ENCODE data around the gene FBN2.
"Not testable (repeated sequence)": the region's sequence is repeated elsewhere in the genome, so short reads cannot be mapped to it uniquely, and the experiment has no call there.

FBN2 gene

DNA sequence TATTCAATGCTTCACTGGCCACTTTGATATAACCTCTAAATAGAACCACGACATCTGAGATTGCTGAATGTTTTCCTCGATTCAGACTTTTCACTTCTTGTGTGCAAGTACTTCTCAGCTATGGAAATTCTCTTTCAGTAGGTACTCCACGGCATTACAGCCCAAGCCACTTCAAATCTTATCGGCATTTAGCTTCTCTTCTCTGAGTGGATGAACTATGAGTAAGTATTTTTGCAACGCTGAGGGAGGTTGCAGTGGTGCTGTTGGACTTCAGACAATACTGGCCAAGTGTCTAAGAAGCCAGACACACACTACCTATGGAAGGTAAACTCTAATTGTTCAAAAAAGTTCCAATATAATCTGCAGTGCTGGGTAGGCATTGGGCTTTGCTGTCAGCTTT, 60.1 kb downstream of the FBN2 start:
- FAIRE-seq, result no peak

DNA sequence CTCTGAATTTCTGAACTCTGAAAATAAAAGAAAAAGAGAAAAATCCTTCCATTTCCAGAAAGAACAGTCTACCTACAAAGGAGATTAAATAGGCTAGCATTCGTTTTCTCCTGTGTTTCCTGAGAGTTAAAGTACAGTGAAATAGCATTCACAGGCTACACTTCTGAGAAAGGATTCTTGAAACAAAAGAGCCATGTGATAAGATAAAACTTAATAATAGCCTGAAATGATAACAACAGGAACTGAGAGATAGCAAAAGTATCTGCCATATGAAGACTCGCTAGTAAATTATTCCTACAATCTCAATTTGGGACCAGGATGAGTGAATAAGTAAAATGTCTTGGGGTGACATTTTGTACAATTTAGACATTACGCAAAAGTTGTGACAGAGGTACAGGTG, 62.4 kb downstream of the FBN2 start:
- no peak for FAIRE-seq

DNA sequence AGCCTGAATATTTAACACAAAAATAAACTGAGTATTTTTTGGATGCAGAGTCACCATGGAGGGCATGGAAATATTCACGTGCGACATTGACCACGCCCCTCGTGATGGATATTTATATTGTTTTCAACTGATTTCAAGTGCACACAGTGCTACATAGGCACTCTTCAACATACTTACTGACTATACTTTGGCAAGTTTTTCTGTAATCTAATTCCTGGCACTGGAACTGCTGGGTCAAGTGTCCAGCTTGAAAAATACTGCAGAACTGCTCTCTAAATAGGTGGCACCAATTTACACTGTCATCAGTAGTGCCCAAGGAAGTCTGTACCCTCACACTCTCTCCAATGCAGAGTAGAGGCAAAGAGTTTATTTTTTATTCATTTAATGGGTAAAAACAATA, 65.1 kb downstream of the FBN2 start:
- no peak for FAIRE-seq

DNA sequence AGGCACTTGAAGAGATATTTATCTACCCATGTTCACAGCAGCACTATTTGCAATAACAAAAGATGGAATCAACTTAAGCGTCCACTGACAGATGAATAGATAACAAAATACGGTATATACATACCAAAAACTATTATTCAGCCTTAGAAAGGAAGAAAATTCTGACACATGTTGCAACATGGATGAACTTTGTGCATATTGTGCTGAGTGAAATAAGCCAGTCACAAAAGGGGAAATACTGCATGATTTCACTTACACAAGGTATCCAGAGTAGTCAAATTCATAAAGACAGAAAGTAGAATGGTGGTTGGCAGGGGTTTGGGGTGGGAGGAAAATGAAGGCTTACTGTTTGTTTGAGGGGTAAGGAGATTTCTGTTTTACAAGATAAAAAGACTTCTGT, 66.0 kb downstream of the FBN2 start:
- no peak for FAIRE-seq

DNA sequence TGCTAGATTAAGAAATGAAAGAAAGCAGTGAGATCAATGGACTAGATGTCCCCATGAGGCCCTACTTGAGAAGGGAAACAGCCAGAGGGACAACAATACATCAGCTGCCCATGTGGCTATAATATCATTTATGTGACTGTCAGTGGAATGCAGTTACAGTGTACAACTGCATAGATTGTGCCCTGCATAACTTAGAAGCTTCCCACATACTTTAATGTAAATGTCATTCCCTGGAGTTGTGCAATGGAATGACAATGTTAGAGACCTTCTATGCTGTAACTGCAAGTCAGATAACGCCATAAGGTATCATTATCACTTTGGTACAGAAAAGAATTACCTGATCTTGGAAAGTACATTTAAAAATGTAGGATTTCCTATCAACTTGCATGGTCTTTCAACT, 67.4 kb downstream of the FBN2 start:
- no peak for FAIRE-seq

DNA sequence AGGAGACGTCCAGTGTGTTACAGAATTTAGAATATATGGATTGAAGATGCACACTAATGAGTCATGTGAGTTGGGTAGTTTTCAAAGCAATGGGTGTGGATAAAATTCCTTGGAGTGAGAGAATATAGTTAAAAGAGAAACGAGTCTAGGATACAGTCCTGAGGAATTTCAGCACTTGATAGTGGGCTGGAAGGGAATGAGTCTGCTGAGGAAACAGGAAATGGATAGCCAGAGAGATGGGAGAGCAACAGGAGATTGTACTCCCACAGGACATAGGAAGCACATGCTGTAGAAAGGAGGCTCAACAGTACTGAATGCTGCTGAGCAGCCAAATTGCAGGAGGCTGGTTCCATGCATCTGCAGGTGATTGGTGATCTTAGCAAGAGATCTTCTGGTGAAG, 68.1 kb downstream of the FBN2 start:
- no peak for FAIRE-seq

DNA sequence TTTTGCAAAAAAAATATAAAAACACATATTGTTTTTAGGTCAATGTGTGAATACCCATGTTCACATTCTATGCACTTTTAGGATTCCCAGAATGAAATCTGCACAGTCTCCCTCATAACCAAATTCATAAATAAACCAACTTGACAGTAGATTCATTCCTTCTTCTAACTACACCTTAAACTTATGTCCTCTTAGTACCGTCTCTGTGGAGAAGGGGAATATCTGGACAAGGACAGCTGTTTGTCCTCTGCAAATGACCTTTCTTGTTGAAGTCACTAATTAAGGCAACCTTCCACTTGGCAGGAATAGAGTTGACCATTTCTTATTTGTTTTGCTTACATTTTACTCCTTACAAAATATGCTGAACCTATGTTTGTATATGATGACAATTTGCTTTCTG, 71.1 kb downstream of the FBN2 start:
- no peak for FAIRE-seq

DNA sequence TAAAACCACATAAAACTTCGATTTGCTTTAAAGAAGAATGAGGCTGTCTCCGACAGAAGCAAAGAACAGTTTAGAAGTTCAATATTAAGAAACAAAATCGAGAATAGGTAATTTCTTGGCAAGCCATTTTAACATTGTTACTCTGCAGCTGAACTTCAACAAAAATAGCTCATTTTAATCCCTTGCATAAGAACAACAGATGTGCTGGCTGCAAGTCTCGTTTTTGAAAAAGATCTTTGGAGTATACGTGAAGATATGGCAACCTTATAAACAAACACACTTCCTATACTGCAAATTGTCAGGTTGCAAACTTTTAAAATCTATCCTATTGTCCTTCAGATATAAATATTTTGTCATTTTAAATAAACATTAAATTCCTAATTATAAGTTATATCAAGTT, 71.5 kb downstream of the FBN2 start:
- no peak for FAIRE-seq

DNA sequence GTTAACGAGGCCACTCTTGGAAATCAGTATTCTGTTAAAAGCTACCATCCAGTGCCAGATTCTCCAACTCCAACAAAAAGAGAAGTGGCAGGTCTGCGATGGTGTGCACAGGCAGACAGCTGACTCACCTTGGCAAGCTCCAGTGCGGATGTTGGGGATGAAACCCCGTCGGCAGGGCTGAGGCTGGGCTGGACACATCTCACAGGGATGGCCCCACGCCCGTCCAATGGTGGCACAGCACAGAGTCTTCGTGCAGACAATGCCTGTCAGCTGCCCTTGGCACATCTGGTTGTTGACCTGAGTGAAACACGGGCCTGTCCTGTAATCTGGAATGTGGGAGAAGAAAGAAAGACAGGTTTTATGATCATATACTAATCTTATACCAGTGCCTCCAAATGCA, 73.4 kb downstream of the FBN2 start:
- FAIRE-seq, result no peak

DNA sequence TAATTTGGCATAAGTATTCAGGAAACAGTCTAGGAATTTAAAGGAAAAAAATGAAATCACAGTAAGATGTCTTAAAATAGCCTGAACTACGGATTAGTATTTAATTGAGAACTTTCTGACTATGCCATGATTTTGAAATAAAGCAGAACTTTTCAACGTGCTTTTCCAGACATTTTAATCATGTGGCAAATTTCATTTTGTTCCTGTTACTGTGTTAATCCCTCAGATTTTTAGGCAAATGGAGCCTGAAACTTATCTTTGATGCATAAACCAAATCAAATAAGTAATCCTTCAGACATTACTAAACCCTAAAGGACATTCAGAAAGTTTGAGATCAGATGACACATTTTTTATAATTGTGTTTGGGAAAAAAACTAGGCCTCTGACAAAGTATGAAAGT, 75.7 kb downstream of the FBN2 start:
- no peak for FAIRE-seq

DNA sequence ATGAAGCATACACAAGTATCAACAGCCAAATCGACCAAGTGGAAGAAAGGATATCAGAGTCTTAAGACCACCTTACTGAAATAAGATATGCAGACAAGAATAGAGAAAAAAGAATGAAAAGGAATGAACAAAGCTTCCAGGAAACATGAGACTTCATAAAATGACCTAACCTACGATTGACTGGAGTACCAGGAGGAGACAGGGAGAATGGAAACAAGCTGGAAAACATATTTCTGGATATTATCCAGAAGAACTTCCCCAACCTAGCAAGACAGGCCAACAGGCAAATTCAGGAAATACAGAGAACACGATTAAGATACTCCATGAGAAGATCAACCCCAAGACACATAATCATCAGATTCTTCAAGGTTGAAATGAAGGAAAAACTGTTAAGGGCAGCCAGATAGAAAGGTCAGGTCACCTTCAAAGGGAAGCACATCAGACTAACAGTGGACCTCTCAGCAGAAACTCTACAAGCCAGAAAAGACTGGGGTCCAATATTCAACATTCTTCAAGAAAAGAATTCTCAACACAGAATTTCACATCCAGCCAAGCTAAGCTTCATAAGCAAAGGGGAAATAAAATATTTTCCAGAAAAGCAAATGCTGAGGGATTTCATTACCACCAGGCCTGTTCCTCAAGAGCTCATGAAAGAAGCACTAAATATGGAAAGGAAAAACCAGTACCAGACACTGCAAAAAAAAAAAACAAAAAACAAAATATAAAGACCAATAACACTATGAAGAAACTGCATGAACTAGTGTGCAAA, 80.7 kb downstream of the FBN2 start:
- not testable (repeated sequence) for FAIRE-seq

DNA sequence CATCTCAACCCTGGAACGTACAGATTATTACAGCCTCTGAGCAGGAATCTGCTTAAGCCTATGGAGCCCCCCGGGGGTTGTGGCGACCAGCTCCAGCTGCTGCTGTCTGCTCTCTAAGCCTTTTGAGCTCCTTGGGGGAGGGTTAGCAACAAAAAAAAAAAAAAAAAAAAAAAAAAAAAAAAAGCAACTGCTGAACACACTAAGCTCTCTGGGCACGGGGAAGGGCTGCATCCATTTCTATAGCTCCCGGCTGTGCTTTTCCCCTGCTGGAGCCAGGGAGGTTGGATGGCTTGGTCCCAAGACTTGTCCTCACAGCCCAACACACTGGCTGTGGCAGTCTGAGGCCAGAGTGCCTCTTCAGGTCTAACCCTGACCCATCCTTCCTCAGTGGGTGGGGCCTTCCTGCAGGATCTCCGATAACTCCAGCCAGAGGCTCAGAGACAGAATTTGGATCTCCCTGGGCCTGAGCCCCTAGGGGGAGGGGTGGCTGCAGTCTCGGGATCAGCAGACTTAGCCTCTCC, 82.1 kb downstream of the FBN2 start:
- no peak for FAIRE-seq

DNA sequence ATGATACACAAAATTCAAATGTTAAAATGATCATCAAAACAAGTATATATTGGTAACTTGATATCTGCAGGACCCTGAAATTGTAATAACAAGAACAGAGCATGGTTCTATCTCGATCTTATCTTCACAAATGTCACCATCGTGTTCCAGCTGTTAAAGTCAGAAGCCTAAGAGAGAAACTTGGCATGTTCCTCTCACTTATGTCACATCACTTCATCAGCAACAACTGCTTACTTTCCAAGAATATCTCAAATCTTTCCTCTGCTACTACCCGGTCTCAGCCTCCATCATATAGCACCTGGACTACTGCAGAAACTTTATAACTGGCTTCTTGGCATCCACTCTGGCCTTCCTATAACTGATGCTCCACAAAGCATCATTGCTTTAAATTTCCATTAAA, 84.9 kb downstream of the FBN2 start:
- FAIRE-seq, result no peak

DNA sequence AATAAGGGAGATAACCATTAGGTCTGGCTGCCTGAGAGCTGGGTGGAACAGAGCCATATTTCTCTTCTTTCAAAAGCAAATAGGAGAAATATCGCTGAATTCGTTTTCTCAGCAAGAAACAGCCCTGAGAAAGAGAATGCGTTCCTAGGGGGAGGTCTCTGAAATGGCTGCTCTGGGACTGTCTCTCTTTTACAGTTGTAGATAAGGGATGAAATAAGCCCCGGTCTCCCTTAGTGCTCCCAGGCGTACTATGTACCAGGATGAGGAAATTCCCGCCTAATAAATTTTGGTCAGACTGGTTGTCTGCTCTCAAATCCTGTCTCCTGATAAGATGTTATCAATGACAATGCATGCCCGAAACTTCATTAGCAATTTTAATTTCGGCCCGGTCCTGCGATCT, 90.8 kb downstream of the FBN2 start:
- not testable (repeated sequence) for FAIRE-seq

DNA sequence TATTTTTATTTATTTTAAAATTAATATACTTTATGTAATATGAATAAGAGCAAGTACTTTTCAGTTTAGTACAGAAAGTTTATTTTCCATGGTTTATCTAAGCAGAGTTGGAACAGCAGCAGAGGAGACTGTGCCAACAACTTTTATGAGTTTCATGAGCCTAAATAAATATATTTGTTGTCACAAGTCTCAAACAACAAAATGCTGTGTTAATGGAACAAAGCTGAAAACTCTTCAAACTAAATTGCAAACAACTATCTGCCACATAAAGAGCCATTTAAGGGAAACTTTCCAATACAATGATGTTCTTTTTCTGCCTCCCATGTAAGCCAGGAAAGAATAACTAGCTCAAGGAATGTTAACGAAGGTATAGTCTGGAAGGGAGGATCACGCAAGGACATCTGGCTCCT, 96.1 kb downstream of the FBN2 start:
- FAIRE-seq, result no peak

DNA sequence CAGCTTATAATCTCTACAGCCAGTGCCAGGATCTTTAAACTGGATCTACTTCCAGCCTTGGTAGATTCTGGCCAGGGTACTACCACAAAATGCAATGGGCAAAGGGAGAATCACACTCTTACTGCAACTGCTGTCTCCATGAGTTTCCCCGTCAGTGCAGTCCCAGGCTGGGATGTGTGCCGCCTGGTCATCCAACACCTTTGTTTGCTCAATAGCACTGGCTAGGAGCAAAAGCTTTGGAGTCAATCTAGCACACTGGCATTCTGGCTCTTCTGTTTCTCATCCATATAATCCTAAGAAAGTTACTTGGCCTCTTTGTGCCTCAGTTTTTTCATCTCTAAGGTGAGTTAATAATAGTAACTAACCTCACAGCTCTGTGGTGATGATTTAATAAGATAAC, 96.9 kb downstream of the FBN2 start:
- FAIRE-seq, result no peak

DNA sequence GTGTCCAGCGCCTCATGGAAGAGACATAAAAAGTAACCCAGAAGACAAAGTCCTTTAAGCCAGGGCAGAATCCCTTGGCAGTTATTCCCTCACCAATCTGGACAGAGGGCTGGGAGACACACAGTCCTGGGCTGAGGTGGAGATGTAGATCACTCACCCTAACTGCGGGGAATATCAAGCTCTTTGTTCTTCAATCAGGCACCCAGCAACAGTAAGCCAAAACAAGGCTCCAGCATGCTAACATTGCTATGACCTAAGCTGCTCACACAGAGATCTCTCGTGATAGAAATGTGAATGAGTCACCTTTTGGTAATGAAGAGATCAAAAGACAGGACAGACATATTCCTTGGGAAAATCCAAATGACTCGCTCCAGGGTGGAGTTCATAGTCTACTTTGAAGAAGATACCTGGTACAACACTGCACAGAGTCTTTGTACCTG, 101.3 kb downstream of the FBN2 start:
- FAIRE-seq, result no peak

DNA sequence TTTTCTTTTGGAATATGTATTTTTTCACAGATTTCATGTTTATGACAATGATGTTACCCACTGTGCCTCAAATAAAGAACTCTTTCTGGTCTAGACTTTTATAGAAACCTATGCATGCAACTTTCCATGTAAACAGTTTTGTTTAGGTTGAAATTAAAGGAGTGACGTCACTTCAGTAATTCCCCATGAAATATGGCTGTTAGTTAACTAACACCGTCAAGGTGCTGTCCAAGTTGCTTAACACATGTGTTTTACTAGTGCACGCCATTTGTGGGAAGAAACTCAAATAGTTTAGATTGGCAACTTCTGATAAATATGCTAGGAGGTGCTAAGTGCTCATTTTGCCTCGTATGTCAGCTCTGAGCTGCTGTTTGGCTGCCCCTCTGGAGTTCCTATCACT, 102.2 kb downstream of the FBN2 start:
- FAIRE-seq, result no peak

DNA sequence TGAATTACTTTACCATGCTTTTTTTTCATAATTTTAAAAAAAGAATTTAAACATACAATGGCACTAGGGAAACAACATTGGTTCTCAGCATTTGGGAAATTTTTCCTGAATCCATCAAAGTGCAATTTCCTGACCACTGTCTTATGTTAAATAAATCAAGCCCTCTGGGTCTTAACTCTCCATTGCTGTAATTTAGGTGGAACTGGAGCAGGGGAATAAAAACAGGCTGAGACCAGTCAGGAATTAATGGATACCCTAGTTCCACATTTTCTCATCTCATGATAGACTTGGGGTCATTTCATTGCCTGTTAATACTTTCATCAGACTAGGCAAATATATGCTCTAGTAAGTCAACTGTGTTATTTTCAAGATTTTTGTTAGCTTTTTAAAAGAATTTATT, 103.1 kb downstream of the FBN2 start:
- no peak for FAIRE-seq

DNA sequence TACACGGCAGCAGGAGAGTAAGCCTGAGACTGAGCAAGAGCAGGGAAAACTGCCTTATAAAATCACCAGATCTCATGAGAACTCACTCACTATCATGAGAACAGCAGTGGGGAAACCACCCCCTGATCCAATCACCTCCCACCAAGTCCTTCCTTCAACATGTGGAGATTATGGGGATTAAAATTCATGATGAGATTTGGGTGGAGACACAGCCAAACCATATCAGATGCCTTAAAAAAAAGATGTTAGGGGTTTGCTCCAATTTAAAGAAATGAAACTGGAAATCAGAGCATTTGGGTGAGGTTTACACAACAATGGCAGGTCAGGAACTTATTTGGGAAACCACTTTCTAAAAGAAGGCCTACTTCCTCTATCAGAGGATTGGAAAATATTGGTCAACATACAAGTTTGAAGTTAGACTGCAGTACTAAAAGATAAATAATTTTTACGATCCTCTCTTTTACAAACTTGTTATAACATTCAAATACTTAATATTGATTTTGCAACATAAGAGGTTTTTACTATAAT, 105.1 kb downstream of the FBN2 start:
- FAIRE-seq, result no peak

DNA sequence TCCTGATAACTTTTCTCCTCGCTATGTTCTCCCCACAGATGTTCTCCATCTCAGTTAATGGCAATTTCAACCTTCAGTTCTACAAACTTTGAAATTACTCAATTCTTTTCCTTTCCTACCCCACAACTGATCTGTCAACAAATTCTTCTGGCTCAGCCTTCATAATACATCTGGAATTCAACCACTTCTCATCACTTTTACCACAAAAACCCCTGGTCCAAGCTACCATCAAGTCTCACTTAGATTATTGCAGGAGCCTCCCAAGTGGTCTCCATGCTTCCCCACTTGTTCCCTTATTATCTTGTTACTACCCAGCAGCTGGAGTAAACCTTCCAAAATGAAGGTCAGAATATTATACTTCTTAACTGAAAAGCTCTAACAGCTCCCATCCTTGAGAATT, 110.1 kb downstream of the FBN2 start:
- no peak for FAIRE-seq

DNA sequence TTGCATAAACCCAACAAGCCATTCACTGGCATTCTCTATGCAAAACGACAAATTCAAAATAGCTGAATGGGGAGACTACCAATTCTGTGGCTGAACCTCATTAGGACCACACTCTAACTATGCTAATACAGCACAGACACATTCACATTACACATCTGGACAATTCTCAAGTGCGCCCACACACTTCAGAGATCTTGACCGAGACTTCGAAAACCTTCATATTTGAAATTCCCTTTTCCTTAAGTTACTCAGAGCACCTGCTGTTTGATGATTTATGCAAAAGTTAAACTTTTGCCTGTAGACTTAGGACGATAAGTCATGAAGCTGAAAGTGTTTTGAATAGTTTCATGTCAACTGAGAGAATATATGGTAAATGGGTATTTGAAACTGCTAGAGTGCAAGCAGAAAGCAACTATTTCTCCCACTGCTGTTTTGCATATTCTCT, 111.9 kb downstream of the FBN2 start:
- FAIRE-seq, result no peak

DNA sequence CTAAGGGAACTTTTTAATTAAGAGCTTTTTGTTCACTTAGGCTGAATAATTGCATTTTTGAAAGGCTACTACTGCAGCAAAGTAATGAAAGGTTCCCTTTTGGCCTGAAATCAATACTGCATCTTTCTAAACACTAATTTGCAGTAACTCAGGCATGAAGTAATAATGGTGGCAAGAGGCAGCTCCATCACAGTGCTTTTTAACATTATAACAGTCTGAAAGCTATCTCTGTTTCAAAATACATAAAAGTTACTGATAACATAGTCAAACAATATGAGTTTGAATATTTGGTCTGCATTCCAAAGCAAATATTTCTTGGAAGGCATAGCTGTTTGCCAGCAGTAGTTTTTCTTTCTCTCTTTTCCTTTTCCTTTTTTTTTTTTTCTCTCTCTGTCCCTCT, 113.4 kb downstream of the FBN2 start:
- FAIRE-seq, result no peak

DNA sequence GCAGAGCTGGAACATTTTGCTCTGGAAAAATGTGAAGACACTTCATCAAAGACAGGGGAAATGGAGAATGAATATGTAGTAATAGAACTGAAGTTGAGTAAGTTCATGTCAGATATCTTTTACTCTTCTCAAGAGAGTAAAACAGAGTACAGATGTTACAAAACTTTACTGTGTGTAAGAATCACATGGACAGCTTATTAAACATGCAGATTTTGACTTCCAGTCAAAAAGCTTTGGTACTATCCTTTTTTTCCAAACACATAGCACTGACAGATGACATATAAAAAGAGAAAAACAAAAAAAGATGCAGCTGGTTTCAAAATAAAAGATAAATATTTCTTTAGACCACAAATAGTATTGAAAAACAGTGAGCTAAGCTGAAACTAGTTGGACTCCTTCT, 115.4 kb downstream of the FBN2 start:
- FAIRE-seq, result no peak

DNA sequence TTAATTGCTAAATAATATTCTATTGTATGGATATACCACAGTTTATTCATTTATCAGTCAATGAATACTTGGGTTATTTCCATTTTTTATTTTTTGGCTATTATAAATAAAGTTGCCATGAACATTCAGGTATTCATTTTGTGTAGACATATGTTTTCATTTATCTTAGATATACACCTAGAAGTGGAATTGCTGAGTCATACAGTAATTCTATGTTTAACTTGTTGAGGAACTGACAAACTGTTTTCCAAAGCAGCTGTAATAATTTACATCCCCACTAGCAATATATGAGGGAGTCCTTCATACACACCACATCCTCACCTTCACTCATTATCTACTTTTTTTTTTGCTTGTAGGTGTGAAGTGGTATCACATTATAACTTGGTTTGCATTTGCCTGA, 123.6 kb downstream of the FBN2 start:
- FAIRE-seq, result no peak

All from TTC549 (cell line).